A549 (cell line): ENCODE data around the gene GIMAP5.

Experiments used
- CHD2 ChIP-seq: fragments of 150-350 bp; IDR thresholded peaks from 2 replicates; pipeline ENCODE4 v1.6.1; 2014; ENCODE audit warnings: low read length; ENCODE audit not compliant: partially characterized antibody
- HDAC2 ChIP-seq: fragments of 200-600 bp; sonication (generic); IDR thresholded peaks from 2 replicates; pipeline ENCODE4 v1.6.1; 2016
- JUNB ChIP-seq: fragments of >200 bp; sonication (Bioruptor Twin); formaldehyde crosslinking; IDR thresholded peaks from 2 replicates; pipeline ENCODE4 v1.6.1; 2016
- NR3C1 ChIP-seq: fragments of >200 bp; sonication (Bioruptor Twin); formaldehyde crosslinking; IDR thresholded peaks from 3 replicates; pipeline ENCODE4 v1.6.1; 2017
- POLR2A ChIP-seq: IDR thresholded peaks from 2 replicates; pipeline ENCODE4 v1.6.1; 2012; ENCODE audit warnings: mild to moderate bottlenecking, low read length
- POLR2AphosphoS2 ChIP-seq: conservative IDR thresholded peaks from 2 replicates; pipeline ENCODE4 v1.6.1; 2012; ENCODE audit warnings: low read length, improper control_type of control experiment, inconsistent platforms
- SMC3 ChIP-seq: fragments of >200 bp; sonication (Bioruptor Twin); formaldehyde crosslinking; IDR thresholded peaks from 3 replicates; pipeline ENCODE4 v1.6.1; 2018; ENCODE audit warnings: inconsistent platforms
- TP53 ChIP-seq: fragments of 250-450 bp; sonication (Bioruptor Pico); IDR thresholded peaks from 2 replicates; pipeline ENCODE4 v1.5.0; 2021; ENCODE audit warnings: mild to moderate bottlenecking, moderate library complexity
- TF ChIP-seq, protein P1 (sequence below): fragments of >200 bp; sonication (Bioruptor Twin); formaldehyde crosslinking; IDR thresholded peaks from 3 replicates; pipeline ENCODE4 v1.5.1; 2016
- TF ChIP-seq, protein P2 (sequence below): fragments of 150-350 bp; IDR thresholded peaks from 2 replicates; pipeline ENCODE4 v1.6.1; 2014; ENCODE audit warnings: low read depth, mild to moderate bottlenecking, low read length

DNA sequence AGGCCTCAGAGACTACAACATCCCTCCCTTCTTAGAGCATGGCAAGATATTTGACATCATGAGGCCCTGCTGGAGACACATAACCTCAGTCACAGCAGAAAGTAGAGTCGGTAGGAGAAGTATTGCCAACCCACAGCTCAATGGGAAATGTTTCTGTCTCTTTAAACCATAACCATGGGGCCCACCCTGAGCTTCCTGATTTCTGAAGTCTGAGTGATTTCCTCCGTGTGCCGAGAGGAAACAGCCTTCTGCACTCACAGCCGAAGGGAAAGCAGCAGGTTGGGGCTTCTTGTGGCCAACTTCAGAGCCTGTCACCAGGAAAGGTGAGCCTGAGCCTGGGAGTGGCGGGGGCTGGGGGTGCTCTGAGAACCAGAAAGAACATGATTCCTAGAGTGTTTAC lies 20.9 kb upstream of the GIMAP5 start, which contains the start of gene GIMAP1:
- TF ChIP-seq, protein P1, sequence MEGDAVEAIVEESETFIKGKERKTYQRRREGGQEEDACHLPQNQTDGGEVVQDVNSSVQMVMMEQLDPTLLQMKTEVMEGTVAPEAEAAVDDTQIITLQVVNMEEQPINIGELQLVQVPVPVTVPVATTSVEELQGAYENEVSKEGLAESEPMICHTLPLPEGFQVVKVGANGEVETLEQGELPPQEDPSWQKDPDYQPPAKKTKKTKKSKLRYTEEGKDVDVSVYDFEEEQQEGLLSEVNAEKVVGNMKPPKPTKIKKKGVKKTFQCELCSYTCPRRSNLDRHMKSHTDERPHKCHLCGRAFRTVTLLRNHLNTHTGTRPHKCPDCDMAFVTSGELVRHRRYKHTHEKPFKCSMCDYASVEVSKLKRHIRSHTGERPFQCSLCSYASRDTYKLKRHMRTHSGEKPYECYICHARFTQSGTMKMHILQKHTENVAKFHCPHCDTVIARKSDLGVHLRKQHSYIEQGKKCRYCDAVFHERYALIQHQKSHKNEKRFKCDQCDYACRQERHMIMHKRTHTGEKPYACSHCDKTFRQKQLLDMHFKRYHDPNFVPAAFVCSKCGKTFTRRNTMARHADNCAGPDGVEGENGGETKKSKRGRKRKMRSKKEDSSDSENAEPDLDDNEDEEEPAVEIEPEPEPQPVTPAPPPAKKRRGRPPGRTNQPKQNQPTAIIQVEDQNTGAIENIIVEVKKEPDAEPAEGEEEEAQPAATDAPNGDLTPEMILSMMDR, result no peak
- TF ChIP-seq CHD2, result no peak
- TF ChIP-seq HDAC2, result no peak
- TF ChIP-seq POLR2AphosphoS2, result no peak
- TF ChIP-seq NR3C1, result no peak
- TF ChIP-seq, protein P2, sequence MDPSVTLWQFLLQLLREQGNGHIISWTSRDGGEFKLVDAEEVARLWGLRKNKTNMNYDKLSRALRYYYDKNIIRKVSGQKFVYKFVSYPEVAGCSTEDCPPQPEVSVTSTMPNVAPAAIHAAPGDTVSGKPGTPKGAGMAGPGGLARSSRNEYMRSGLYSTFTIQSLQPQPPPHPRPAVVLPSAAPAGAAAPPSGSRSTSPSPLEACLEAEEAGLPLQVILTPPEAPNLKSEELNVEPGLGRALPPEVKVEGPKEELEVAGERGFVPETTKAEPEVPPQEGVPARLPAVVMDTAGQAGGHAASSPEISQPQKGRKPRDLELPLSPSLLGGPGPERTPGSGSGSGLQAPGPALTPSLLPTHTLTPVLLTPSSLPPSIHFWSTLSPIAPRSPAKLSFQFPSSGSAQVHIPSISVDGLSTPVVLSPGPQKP, result no peak
- no peak for TF ChIP-seq POLR2A
- no peak for TF ChIP-seq JUNB
- no peak for TF ChIP-seq TP53
- no peak for TF ChIP-seq SMC3
